PC-9 (cell line): Measurements from ENCODE around the gene RSPH9. TPM values are rescaled to one million over a fixed set of nuclear protein-coding genes. Genes with fewer than 3 reads are reported as not detected.

Source experiments
- BruUV-seq: library from RNA; stranded (reverse); fragments of 400-500 nt; replicated peaks from 2 replicates; lab custom pipeline; 2021; lab: Mats Ljungman, UMichigan
- CTCF ChIA-PET: fragments of 300-600 bp; sonication (Branson Sonifier 250); formaldehyde crosslinking; loops from one replicate; lab custom pipeline; 2022; ENCODE audit warnings: antibody characterized with exemption; lab: Charles Lee
- POLR2A ChIA-PET: fragments of 300-600 bp; sonication (Branson Sonifier 250); formaldehyde crosslinking; loops from one replicate; lab custom pipeline; 2022; ENCODE audit warnings: antibody characterized with exemption; ENCODE audit not compliant: unreplicated experiment; lab: Charles Lee
- DNase-seq, 2 experiments: peaks; one replicate each; pipeline versions ENCODE4 v3.0.0 to v3.0.0-alpha.2; 2015 to 2022; ENCODE audit warnings: mixed read lengths in 1 of 2
- H2AFZ ChIP-seq: fragments of 200-600 bp; sonication (generic); 2 replicates; pipeline ENCODE4 v1.8.1; 2017; ENCODE audit warnings: antibody characterized with exemption
- H3F3A ChIP-seq: fragments of 200-600 bp; sonication (generic); 2 replicates; pipeline ENCODE4 v1.8.1; 2017; ENCODE audit warnings: antibody characterized with exemption, mild to moderate bottlenecking, low read depth; ENCODE audit not compliant: insufficient read depth
- H3K27ac ChIP-seq: fragments of 200-600 bp; sonication (generic); 2 replicates; pipeline ENCODE4 v1.6.1; 2016; ENCODE audit warnings: mixed run types
- H3K27me3 ChIP-seq: fragments of 200-600 bp; sonication (generic); 2 replicates; pipeline ENCODE4 v1.6.1; 2016; ENCODE audit warnings: low read depth, mixed run types; ENCODE audit not compliant: insufficient read depth
- H3K36me3 ChIP-seq: fragments of 200-600 bp; sonication (generic); 2 replicates; pipeline ENCODE4 v1.6.1; 2016; ENCODE audit warnings: low read depth, mixed run types
- H3K4me1 ChIP-seq: fragments of 200-600 bp; sonication (generic); replicated peaks from 2 replicates; pipeline ENCODE4 v1.6.1; 2016; ENCODE audit warnings: mixed run types; ENCODE audit not compliant: insufficient read depth
- H3K4me2 ChIP-seq: fragments of 200-600 bp; sonication (generic); 2 replicates; pipeline ENCODE4 v1.6.1; 2017; ENCODE audit warnings: mixed run types
- H3K4me3 ChIP-seq: fragments of 200-600 bp; sonication (generic); 2 replicates; pipeline ENCODE4 v1.6.1; 2016; ENCODE audit warnings: mixed run types
- H3K79me2 ChIP-seq: fragments of 200-600 bp; sonication (generic); 2 replicates; pipeline ENCODE4 v1.6.1; 2017; ENCODE audit warnings: low read depth, mixed run types
- H3K9me2 ChIP-seq: fragments of 200-600 bp; sonication (generic); 2 replicates; pipeline ENCODE4 v1.8.1; 2017; ENCODE audit warnings: mild to moderate bottlenecking; ENCODE audit not compliant: insufficient read depth
- H3K9me3 ChIP-seq: fragments of 200-600 bp; sonication (generic); 2 replicates; pipeline ENCODE4 v1.8.1; 2016; ENCODE audit warnings: low read depth; ENCODE audit not compliant: insufficient read depth
- H4K20me1 ChIP-seq: fragments of 200-600 bp; sonication (generic); 2 replicates; pipeline ENCODE4 v1.8.1; 2017; ENCODE audit not compliant: insufficient read depth
- CTCF ChIP-seq: fragments of 200-600 bp; sonication (generic); conservative IDR thresholded peaks from 2 replicates; pipeline ENCODE4 v1.6.1; 2017; ENCODE audit warnings: mixed run types, antibody characterized with exemption, mild to moderate bottlenecking, moderate library complexity
- EZH2 ChIP-seq: fragments of 200-600 bp; sonication (generic); IDR thresholded peaks from 2 replicates; pipeline ENCODE4 v1.8.0; 2017; ENCODE audit warnings: antibody characterized with exemption, low read depth
- intact Hi-C: fragments of 100-400 bp; cut with micrococcal nuclease; formaldehyde crosslinking; loops from one replicate; pipeline ENCODE4 v1.10.0; 2022; ENCODE audit not compliant: unreplicated experiment
- total RNA-seq: library from RNA; stranded (reverse); gene quantifications from 2 replicates; pipeline ENCODE4 v1.2.3, GENCODE V29; 2021

RSPH9 gene
- total RNA-seq, 1 experiment from 2014 or later: not detected

- TF ChIP-seq EZH2 (no peak), CTCF (no peak)
- Histone ChIP-seq H3K4me3 (peak overlapping the region; percentile 40), H3K4me1 (peaks cover 83% of the 10 kb centered on the region), H3K9me2 (no peaks in the 10 kb centered on the region), H3K9me3 (no peaks in the 10 kb centered on the region), H3K4me2 (peak overlapping the region; percentile 76), H3K36me3 (no peaks in the 10 kb centered on the region), H2AFZ (peak overlapping the region; percentile 36), H3K79me2 (no peaks in the 10 kb centered on the region), H3K27ac (peak overlapping the region; percentile 75), H4K20me1 (no peaks in the 10 kb centered on the region), H3K27me3 (no peaks in the 10 kb centered on the region), H3F3A (peaks cover 63% of the 10 kb centered on the region)
- BruUV-seq: TSS peak; percentile 99
- intact Hi-C loops: no loop called here
- ChIA-PET POLR2A (no interaction called here), CTCF (interaction anchor here (0.7 kb wide), 1 partner anchor 448 kb away, joined by 3 read pairs; no protein-coding TSS in a partner anchor)
- DNase-seq: no peak
These were observed 57.3 kb downstream of the RSPH9 start for GRCh38 chr6:43702171-43702533.

GRCh38 chr6:43702534-43703440 lies 58.0 kb downstream of the RSPH9 start:
- Histone ChIP-seq H3F3A (peaks cover 63% of the 10 kb centered on the region), H3K4me3 (peak overlapping the region; percentile 40; the same call in 1 of the 2 replicates), H2AFZ (peak overlapping the region; percentile 36), H4K20me1 (no peaks in the 10 kb centered on the region), H3K4me1 (peaks cover 80% of the 10 kb centered on the region), H3K27ac (peak overlapping the region; percentile 75), H3K9me3 (no peaks in the 10 kb centered on the region), H3K36me3 (no peaks in the 10 kb centered on the region), H3K4me2 (peak overlapping the region; percentile 76), H3K27me3 (no peaks in the 10 kb centered on the region), H3K9me2 (no peaks in the 10 kb centered on the region), H3K79me2 (no peaks in the 10 kb centered on the region)
- no TSS peak for BruUV-seq
- DNase-seq: peak; percentile 93 to 96
- TF ChIP-seq CTCF (no peak), EZH2 (no peak)
- CTCF ChIA-PET: no interaction called here
- intact Hi-C loops: no loop called here
- POLR2A ChIA-PET: no interaction called here

GRCh38 chr6:43703512-43704429 lies 58.9 kb downstream of the RSPH9 start:
- H4K20me1 ChIP-seq: no peaks in the 10 kb centered on the region
- no peak overlapping the region for H2AFZ ChIP-seq
- no peak overlapping the region for H3K4me3 ChIP-seq
- DNase-seq: no peak
- peaks cover 60% of the 10 kb centered on the region for H3F3A ChIP-seq
- H3K9me2 ChIP-seq: no peaks in the 10 kb centered on the region
- H3K79me2 ChIP-seq: no peaks in the 10 kb centered on the region
- ChIA-PET CTCF (no interaction called here), POLR2A (interaction anchor here (0.5 kb wide), 1 partner anchor 1700 kb away, joined by 6 read pairs; no protein-coding TSS in a partner anchor)
- H3K27me3 ChIP-seq: no peaks in the 10 kb centered on the region
- H3K27ac ChIP-seq: peak overlapping the region; percentile 75
- no TSS peak for BruUV-seq
- peaks cover 74% of the 10 kb centered on the region for H3K4me1 ChIP-seq
- intact Hi-C loops: no loop called here
- H3K4me2 ChIP-seq: peak overlapping the region; percentile 76
- TF ChIP-seq EZH2: no peak
- TF ChIP-seq CTCF: no peak
- no peaks in the 10 kb centered on the region for H3K36me3 ChIP-seq
- no peaks in the 10 kb centered on the region for H3K9me3 ChIP-seq
